SU-DHL-6 (cell line): Measurements from ENCODE around the gene KCNG4.

Source experiments
- H2AFZ ChIP-seq: fragments of 200-600 bp; sonication (generic); 2 replicates; pipeline ENCODE4 v1.6.1; 2014; ENCODE audit warnings: low read depth, mild to moderate bottlenecking, moderate library complexity, mixed read lengths, antibody characterized with exemption, low read length; ENCODE audit not compliant: severe bottlenecking
- H3F3A ChIP-seq: fragments of 200-600 bp; shearing (Covaris generic); 2 replicates; pipeline ENCODE4 v1.6.0; 2016; ENCODE audit warnings: antibody characterized with exemption, mild to moderate bottlenecking; ENCODE audit not compliant: insufficient read depth
- H3K27ac ChIP-seq: fragments of 200-600 bp; sonication (generic); 2 replicates; pipeline ENCODE4 v1.5.1; 2016; ENCODE audit warnings: low read depth, mild to moderate bottlenecking, low read length, moderate library complexity, mixed read lengths
- H3K27me3 ChIP-seq: fragments of 200-600 bp; sonication (generic), shearing (Covaris generic); 2 replicates; pipeline ENCODE4 v1.6.0; 2014; ENCODE audit warnings: mild to moderate bottlenecking, low read length
- H3K36me3 ChIP-seq: fragments of 200-600 bp; sonication (generic); 2 replicates; pipeline ENCODE4 v1.6.1; 2014; ENCODE audit warnings: mild to moderate bottlenecking, low read length, mixed read lengths
- H3K4me2 ChIP-seq: fragments of 300-600, 200-600 bp; shearing (Covaris generic), sonication (generic); 2 replicates; pipeline ENCODE4 v1.6.0; 2014; ENCODE audit warnings: low read length, low read depth, mild to moderate bottlenecking; ENCODE audit not compliant: poor library complexity, severe bottlenecking
- H3K4me3 ChIP-seq: fragments of 200-600 bp; sonication (generic); 2 replicates; pipeline ENCODE4 v1.5.1; 2014; ENCODE audit warnings: antibody characterized with exemption, low read length, mild to moderate bottlenecking, mixed read lengths; ENCODE audit not compliant: insufficient read depth, poor library complexity, severe bottlenecking
- H3K79me2 ChIP-seq: fragments of 200-600 bp; sonication (generic); 2 replicates; pipeline ENCODE4 v1.6.1; 2014; ENCODE audit warnings: mild to moderate bottlenecking, low read length, moderate library complexity; ENCODE audit not compliant: insufficient read depth
- H3K9ac ChIP-seq: fragments of 200-600 bp; sonication (generic); 2 replicates; pipeline ENCODE4 v1.7.0; 2014; ENCODE audit warnings: mild to moderate bottlenecking, low read length
- H3K9me2 ChIP-seq: fragments of 200-600 bp; sonication (generic); replicated peaks from 2 replicates; pipeline ENCODE4 v1.6.1; 2014; ENCODE audit warnings: low read length; ENCODE audit not compliant: insufficient read depth
- H3K9me3 ChIP-seq: fragments of 200-600 bp; sonication (generic); 2 replicates; pipeline ENCODE4 v1.6.1; 2014; ENCODE audit warnings: low read length, mixed read lengths; ENCODE audit not compliant: insufficient read depth
- H4K20me1 ChIP-seq: fragments of 200-600 bp; sonication (generic); 2 replicates; pipeline ENCODE4 v1.6.1; 2014; ENCODE audit warnings: low read depth, mild to moderate bottlenecking, antibody characterized with exemption, low read length, moderate library complexity, mixed read lengths
- EZH2phosphoT487 ChIP-seq: fragments of 200-600 bp; sonication (generic), shearing (Covaris generic); conservative IDR thresholded peaks from 2 replicates; pipeline ENCODE4 v1.6.1; 2018; ENCODE audit warnings: mild to moderate bottlenecking, antibody characterized with exemption, low read length, moderate library complexity, mixed read lengths
- TF ChIP-seq, protein P1 (sequence below): fragments of 200-600 bp; sonication (generic); IDR thresholded peaks from one replicate; pipeline ENCODE4 v1.5.1; 2017; ENCODE audit warnings: antibody characterized with exemption, mild to moderate bottlenecking, low read length, moderate library complexity; ENCODE audit not compliant: insufficient read depth, poor library complexity, severe bottlenecking

The KCNG4 gene

GRCh38 chr16:84175350-84176081, 64.3 kb downstream of the KCNG4 start:
- no peaks in the 10 kb centered on the region for H3K36me3 ChIP-seq
- H3K4me3 ChIP-seq, result no peak overlapping the region
- no peaks in the 10 kb centered on the region for H4K20me1 ChIP-seq
- H3K27me3 ChIP-seq, result no peaks in the 10 kb centered on the region
- H3K27ac ChIP-seq, result no peak overlapping the region
- no peaks in the 10 kb centered on the region for H3K9me2 ChIP-seq
- no peak overlapping the region for H3K9ac ChIP-seq
- H3K79me2 ChIP-seq, result no peaks in the 10 kb centered on the region
- H3K4me2 ChIP-seq, result no peak overlapping the region
- H3K9me3 ChIP-seq, result no peaks in the 10 kb centered on the region
- H3F3A ChIP-seq, result no peaks in the 10 kb centered on the region
- no peak overlapping the region for H2AFZ ChIP-seq
- TF ChIP-seq, protein P1, sequence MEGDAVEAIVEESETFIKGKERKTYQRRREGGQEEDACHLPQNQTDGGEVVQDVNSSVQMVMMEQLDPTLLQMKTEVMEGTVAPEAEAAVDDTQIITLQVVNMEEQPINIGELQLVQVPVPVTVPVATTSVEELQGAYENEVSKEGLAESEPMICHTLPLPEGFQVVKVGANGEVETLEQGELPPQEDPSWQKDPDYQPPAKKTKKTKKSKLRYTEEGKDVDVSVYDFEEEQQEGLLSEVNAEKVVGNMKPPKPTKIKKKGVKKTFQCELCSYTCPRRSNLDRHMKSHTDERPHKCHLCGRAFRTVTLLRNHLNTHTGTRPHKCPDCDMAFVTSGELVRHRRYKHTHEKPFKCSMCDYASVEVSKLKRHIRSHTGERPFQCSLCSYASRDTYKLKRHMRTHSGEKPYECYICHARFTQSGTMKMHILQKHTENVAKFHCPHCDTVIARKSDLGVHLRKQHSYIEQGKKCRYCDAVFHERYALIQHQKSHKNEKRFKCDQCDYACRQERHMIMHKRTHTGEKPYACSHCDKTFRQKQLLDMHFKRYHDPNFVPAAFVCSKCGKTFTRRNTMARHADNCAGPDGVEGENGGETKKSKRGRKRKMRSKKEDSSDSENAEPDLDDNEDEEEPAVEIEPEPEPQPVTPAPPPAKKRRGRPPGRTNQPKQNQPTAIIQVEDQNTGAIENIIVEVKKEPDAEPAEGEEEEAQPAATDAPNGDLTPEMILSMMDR, result peak; percentile 82
- TF ChIP-seq EZH2phosphoT487, result no peak

GRCh38 chr16:84174396-84174795, 65.4 kb downstream of the KCNG4 start:
- Histone ChIP-seq H2AFZ (no peak overlapping the region), H3F3A (no peaks in the 10 kb centered on the region), H3K9me2 (no peaks in the 10 kb centered on the region), H3K27me3 (no peaks in the 10 kb centered on the region), H3K79me2 (no peaks in the 10 kb centered on the region), H3K27ac (no peak overlapping the region), H3K36me3 (no peaks in the 10 kb centered on the region), H3K9ac (no peak overlapping the region), H3K4me3 (no peak overlapping the region), H3K4me2 (no peak overlapping the region), H3K9me3 (no peaks in the 10 kb centered on the region), H4K20me1 (no peaks in the 10 kb centered on the region)
- TF ChIP-seq EZH2phosphoT487, result no peak
- TF ChIP-seq, protein P1, result no peak

GRCh38 chr16:84169765-84170310, 70.0 kb downstream of the KCNG4 start:
- Histone ChIP-seq H3K36me3 (no peaks in the 10 kb centered on the region), H3K27me3 (no peaks in the 10 kb centered on the region), H3F3A (no peaks in the 10 kb centered on the region), H3K4me2 (no peak overlapping the region), H3K9me3 (no peaks in the 10 kb centered on the region), H3K27ac (no peak overlapping the region), H3K9me2 (no peaks in the 10 kb centered on the region), H3K79me2 (no peaks in the 10 kb centered on the region), H3K4me3 (no peak overlapping the region), H2AFZ (no peak overlapping the region), H3K9ac (no peak overlapping the region), H4K20me1 (no peaks in the 10 kb centered on the region)
- TF ChIP-seq EZH2phosphoT487, result no peak
- TF ChIP-seq, protein P1, result no peak
